ENCODE data around the gene VEGFB.

Gene VEGFB

DNA sequence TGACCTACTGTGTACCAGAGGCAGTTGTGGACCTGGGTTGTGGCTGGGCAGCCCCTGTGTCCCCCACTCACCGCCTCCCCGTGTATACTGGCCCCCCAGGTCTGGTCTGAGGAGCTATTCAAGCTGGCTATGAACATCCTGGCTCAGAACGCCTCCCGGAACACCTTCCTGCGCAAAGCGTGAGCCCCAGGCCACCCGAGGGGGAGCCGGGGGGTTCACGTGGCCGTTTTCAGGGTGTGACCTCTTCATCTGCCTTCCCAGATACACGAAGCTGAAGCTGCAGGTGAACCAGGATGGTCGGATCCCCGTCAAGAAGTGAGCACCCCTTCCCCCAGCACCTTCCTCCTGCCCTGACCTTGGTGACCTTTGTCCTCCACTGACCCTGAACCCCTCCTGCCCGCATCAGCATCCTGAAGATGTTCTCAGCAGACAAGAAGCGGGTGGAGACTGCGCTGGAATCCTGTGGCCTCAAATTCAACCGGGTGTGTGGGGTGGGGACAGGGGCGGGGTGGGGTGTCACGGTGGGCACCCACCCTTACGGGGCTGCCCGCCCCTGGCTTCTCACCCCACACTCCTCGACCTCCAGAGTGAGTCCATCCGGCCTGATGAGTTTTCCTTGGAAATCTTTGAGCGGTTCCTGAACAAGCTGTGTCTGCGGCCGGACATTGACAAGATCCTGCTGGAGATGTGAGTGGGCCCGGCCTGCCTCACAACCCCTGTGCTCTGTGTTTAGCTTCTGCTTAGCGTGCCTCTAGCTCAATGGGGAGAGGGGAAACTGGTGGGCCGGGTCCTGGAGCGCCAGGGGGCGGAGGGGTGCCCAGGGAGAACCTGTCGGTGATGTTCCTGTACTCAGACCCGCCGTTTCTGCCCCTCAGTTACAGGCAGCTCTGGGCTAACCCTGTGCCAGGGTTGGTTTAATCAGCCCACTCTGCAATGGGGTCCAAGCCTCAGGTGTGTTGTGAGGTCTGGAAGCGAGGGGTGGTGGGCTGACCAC, 21.0 kb downstream of the VEGFB start:
- Histone ChIP-seq H3K4me3 (ENCODE audit: low read length) (no peak overlapping the region), H3K27me3 (ENCODE audit: insufficient read depth, low read length) (no peaks in the 10 kb centered on the region), H3K9me3 (ENCODE audit: insufficient read depth, low read depth, low read length) (no peaks in the 10 kb centered on the region), H3K4me1 (ENCODE audit: insufficient read depth, low read length) (peaks cover 9% of the 10 kb centered on the region; the same call in 1 of the 2 replicates), H3K36me3 (ENCODE audit: insufficient read depth, low read length) (peaks cover 55% of the 10 kb centered on the region), H3K27ac (ENCODE audit: low read depth, low read length) (no peak overlapping the region), H3K9ac (ENCODE audit: low read depth, low read length) (no peak overlapping the region)
- WGBS: 95% methylated on average over 35 of the region's 35 CpGs

DNA sequence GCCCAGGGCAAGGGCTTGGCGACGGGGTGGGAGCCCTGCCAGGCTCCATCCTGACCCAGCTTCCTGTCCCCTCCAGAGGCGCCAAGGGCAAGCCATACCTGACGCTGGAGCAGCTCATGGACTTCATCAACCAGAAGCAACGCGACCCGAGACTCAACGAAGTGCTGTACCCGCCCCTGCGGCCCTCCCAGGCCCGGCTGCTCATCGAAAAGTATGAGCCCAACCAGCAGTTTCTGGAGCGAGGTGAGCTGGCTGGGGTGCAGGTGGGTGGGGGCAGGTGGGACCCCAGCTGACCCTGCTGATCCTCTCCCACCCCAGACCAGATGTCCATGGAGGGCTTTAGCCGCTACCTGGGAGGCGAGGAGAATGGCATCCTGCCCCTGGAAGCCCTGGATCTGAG, 21.9 kb downstream of the VEGFB start:
- Histone ChIP-seq H3K27ac (ENCODE audit: low read depth, low read length) (no peak overlapping the region), H3K36me3 (ENCODE audit: insufficient read depth, low read length) (peaks cover 60% of the 10 kb centered on the region), H3K9ac (ENCODE audit: low read depth, low read length) (no peak overlapping the region), H3K4me3 (ENCODE audit: low read length) (no peak overlapping the region), H3K9me3 (ENCODE audit: insufficient read depth, low read depth, low read length) (no peaks in the 10 kb centered on the region), H3K4me1 (ENCODE audit: insufficient read depth, low read length) (0 out of 2 replicates have a peak, but pooled peaks cover 3% of the 10 kb centered on the region), H3K27me3 (ENCODE audit: insufficient read depth, low read length) (no peaks in the 10 kb centered on the region)
- WGBS: 95% methylated on average over 15 of the region's 15 CpGs

DNA sequence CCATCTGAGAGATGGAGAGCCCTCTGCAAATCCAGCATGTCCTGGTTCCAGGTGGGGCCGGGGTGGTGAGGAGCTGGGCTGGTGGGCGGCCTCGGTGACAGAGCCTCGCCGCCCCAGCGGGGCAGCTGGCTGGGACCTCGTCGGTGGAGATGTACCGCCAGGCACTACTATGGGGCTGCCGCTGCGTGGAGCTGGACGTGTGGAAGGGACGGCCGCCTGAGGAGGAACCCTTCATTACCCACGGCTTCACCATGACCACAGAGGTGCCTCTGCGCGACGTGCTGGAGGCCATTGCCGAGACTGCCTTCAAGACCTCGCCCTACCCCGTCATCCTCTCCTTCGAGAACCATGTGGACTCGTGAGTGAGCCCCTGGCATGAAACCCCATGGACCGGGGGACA, 24.0 kb downstream of the VEGFB start:
- H3K9ac ChIP-seq (ENCODE audit: low read depth, low read length): no peak overlapping the region
- no peaks in the 10 kb centered on the region for H3K27me3 ChIP-seq (ENCODE audit: insufficient read depth, low read length)
- no peak overlapping the region for H3K4me3 ChIP-seq (ENCODE audit: low read length)
- no peaks in the 10 kb centered on the region for H3K9me3 ChIP-seq (ENCODE audit: insufficient read depth, low read depth, low read length)
- no peak overlapping the region for H3K27ac ChIP-seq (ENCODE audit: low read depth, low read length)
- H3K36me3 ChIP-seq (ENCODE audit: insufficient read depth, low read length): peaks cover 80% of the 10 kb centered on the region
- 94% methylated on average over 24 of the region's 24 CpGs for WGBS
- peaks cover 2% of the 10 kb centered on the region; the same call in 1 of the 2 replicates for H3K4me1 ChIP-seq (ENCODE audit: insufficient read depth, low read length)

DNA sequence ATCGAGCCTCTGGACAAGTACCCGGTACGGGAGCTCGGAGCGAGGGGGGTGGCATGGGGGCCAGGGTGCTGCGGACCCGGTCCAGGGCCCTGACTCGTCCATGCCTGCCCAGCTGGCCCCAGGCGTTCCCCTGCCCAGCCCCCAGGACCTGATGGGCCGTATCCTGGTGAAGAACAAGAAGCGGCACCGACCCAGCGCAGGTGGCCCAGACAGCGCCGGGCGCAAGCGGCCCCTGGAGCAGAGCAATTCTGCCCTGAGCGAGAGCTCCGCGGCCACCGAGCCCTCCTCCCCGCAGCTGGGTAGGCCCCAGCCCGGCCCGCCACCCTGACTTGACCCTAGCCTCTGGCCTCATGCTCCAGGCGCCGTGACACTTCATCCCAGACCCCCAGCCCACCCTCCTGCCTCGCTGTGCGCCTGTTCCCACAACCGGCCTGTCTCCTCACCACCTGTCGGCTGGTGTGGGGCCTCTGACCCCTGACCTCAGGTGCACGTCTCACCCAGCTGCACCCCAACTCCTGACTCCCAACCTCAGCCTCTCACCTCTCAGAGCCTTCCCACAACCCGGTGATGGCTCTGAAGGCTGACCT, 24.7 kb downstream of the VEGFB start:
- Histone ChIP-seq H3K27ac (ENCODE audit: low read depth, low read length) (no peak overlapping the region), H3K4me3 (ENCODE audit: low read length) (no peak overlapping the region), H3K9me3 (ENCODE audit: insufficient read depth, low read depth, low read length) (no peaks in the 10 kb centered on the region), H3K9ac (ENCODE audit: low read depth, low read length) (no peak overlapping the region), H3K36me3 (ENCODE audit: insufficient read depth, low read length) (peaks cover 86% of the 10 kb centered on the region), H3K27me3 (ENCODE audit: insufficient read depth, low read length) (no peaks in the 10 kb centered on the region), H3K4me1 (ENCODE audit: insufficient read depth, low read length) (peaks cover 4% of the 10 kb centered on the region; the same call in 1 of the 2 replicates)
- 95% methylated on average over 32 of the region's 32 CpGs for WGBS

DNA sequence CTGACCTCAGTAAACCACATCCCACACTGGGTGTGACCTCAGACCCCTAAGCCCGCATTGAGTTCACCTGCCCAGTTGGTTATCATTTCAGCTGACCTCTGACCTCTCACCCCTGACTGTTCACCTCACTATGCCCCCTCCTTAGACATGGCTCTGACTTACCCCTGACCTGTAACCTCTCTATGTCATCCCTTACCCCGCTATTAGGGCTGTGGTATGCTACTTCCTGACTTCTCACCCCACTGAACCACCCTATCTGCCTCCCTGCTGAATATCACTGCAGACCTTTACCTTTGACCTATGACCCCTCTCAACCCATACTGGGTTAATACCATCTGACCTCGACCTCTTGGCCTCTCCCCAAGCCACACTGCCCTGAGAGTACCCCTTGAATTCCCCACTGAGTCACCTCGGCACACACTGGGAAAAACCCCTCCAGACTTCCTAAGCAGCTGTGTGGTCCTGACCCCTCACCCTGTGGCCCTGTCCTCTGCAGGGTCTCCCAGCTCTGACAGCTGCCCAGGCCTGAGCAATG, 25.2 kb downstream of the VEGFB start:
- Histone ChIP-seq H3K27me3 (ENCODE audit: insufficient read depth, low read length) (no peaks in the 10 kb centered on the region), H3K36me3 (ENCODE audit: insufficient read depth, low read length) (peaks cover 92% of the 10 kb centered on the region)
- 93% methylated on average over 4 of the region's 4 CpGs for WGBS

DNA sequence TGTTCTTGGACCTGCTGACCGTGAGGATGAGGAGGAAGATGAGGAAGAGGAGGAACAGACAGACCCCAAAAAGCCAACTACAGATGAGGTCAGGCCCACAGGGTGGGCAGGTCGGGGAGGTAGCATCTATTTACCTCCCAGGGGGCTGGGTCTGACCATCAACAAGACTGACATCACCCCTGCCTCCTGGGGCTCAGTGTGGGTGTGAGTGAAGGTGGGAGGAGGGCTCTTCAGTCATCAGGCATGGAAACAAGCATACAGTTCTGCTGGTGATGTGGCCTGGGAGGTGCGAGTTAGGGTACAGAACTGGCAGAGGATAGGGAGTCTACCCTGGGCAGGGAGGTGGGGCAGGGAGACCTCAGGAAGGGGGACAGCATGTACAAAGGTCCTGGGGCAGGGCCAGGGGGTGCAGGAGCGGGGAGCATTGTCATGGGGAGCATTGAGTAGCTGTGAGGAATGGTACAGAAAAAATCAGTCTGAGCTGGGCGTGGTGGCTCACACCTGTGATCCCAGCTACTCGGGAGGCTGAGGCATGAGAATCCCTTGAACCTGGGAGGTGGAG, 25.8 kb downstream of the VEGFB start:
- 93% methylated on average over 6 of the region's 6 CpGs for WGBS
- H3K27ac ChIP-seq (ENCODE audit: low read depth, low read length): no peak overlapping the region

More for the DNA sequence above, 25.2 kb downstream of the VEGFB start:
- Histone ChIP-seq H3K27ac (ENCODE audit: low read depth, low read length) (no peak overlapping the region), H3K4me1 (ENCODE audit: insufficient read depth, low read length) (peaks cover 4% of the 10 kb centered on the region; the same call in 1 of the 2 replicates), H3K4me3 (ENCODE audit: low read length) (no peak overlapping the region), H3K9me3 (ENCODE audit: insufficient read depth, low read depth, low read length) (no peaks in the 10 kb centered on the region), H3K9ac (ENCODE audit: low read depth, low read length) (no peak overlapping the region)

DNA sequence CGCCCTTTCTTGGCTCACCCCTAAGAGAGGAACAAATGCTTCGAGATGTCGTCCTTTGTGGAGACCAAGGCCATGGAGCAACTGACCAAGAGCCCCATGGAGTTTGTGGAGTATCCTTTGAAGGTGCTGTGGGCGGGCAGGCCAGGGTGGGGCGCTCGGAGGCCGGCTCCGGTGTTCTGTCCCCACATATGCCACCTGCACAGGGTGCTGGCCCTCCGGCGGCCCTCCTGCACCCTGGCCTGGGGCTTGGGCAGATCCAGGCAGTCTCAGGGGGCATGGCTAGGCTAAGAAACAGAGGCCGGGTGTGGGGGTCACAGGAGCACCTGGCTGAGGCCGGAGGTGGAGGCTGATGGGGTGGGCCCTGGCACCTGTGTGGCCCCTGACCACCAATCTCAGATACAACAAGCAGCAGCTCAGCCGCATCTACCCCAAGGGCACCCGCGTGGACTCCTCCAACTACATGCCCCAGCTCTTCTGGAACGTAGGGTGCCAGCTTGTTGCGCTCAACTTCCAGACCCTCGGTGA, 27.2 kb downstream of the VEGFB start:
- WGBS: 97% methylated on average over 18 of the region's 18 CpGs
- Histone ChIP-seq H3K9ac (ENCODE audit: low read depth, low read length) (no peak overlapping the region), H3K36me3 (ENCODE audit: insufficient read depth, low read length) (peaks cover 89% of the 10 kb centered on the region)

More for the DNA sequence above, 25.8 kb downstream of the VEGFB start:
- no peaks in the 10 kb centered on the region for H3K9me3 ChIP-seq (ENCODE audit: insufficient read depth, low read depth, low read length)
- H3K4me3 ChIP-seq (ENCODE audit: low read length): no peak overlapping the region
- H3K4me1 ChIP-seq (ENCODE audit: insufficient read depth, low read length): peaks cover 4% of the 10 kb centered on the region; the same call in 1 of the 2 replicates
- peaks cover 89% of the 10 kb centered on the region for H3K36me3 ChIP-seq (ENCODE audit: insufficient read depth, low read length)
- H3K27me3 ChIP-seq (ENCODE audit: insufficient read depth, low read length): no peaks in the 10 kb centered on the region
- no peak overlapping the region for H3K9ac ChIP-seq (ENCODE audit: low read depth, low read length)

DNA sequence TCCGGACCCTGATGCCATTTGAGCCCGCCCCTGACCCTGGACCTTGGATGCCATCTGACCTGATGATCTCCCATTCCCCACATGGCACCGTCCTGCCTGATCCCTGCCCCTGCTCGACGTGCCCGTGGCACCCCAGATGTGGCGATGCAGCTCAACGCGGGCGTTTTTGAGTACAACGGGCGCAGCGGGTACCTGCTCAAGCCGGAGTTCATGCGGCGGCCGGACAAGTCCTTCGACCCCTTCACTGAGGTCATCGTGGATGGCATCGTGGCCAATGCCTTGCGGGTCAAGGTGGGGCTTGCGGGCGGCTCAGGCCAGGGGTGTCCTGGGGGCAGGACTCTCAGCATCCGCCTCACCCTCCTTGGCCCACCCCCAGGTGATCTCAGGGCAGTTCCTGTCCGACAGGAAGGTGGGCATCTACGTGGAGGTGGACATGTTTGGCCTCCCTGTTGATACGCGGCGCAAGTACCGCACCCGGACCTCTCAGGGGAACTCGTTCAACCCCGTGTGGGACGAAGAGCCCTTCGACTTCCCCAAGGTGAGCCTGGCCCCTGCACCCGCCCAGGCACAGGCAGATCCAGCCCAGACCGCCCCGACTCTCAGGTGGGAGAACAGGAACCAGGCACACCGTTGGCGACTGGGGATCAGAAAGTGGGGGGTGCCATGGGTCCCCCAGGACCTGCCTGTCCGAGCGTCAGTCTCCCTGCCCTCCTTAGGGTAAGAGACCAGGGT, 28.1 kb downstream of the VEGFB start:
- WGBS: 96% methylated on average over 42 of the region's 42 CpGs

More for the DNA sequence above, 27.2 kb downstream of the VEGFB start:
- no peaks in the 10 kb centered on the region for H3K27me3 ChIP-seq (ENCODE audit: insufficient read depth, low read length)
- no peak overlapping the region for H3K27ac ChIP-seq (ENCODE audit: low read depth, low read length)
- H3K4me1 ChIP-seq (ENCODE audit: insufficient read depth, low read length): peaks cover 4% of the 10 kb centered on the region; the same call in 1 of the 2 replicates
- no peak overlapping the region for H3K4me3 ChIP-seq (ENCODE audit: low read length)
- H3K9me3 ChIP-seq (ENCODE audit: insufficient read depth, low read depth, low read length): no peaks in the 10 kb centered on the region

DNA sequence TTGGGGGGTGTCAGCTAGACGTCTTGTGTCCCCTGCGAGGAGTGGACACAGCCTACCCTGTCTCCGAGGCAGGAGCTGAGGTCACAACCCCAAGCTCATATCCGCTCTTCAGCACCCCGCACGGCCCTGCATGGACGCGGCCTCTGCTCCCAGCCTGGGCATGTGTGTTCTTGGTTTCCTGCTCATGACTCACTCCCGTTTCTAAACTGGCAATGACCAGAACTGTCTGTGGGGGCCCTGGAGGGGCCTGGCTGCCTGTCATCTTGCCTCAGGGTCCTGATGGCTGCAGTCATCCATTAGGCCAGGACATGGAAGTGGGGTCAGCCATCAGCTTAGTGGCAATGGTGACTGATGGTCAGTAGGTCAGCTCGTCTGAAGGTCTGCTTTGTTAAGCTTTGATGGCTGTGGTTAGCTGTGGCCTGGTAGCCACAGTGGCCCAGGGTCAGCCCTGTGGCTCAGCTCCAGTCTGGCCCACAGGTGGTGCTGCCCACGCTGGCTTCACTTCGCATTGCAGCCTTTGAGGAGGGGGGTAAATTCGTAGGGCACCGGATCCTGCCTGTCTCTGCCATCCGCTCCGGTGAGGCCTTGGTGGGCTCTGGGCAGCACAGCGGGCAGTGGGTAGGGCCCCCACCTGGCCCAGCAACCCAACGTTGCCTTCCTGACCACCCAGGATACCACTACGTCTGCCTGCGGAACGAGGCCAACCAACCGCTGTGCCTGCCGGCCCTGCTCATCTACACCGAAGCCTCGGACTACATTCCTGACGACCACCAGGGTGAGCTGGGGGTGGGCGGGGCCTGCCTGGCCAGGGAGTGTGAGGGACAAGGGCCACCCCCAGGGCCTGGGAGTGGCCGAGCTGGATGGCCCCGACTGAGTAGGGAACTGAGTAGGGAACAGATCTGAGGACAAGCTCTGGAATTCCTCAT, 28.9 kb downstream of the VEGFB start:
- no peaks in the 10 kb centered on the region for H3K9me3 ChIP-seq (ENCODE audit: insufficient read depth, low read depth, low read length)
- WGBS: 86% methylated on average over 29 of the region's 29 CpGs
- H3K4me1 ChIP-seq (ENCODE audit: insufficient read depth, low read length): peaks cover 4% of the 10 kb centered on the region; the same call in 1 of the 2 replicates
- no peaks in the 10 kb centered on the region for H3K27me3 ChIP-seq (ENCODE audit: insufficient read depth, low read length)
- peaks cover 79% of the 10 kb centered on the region for H3K36me3 ChIP-seq (ENCODE audit: insufficient read depth, low read length)
- no peak overlapping the region for H3K4me3 ChIP-seq (ENCODE audit: low read length)
- H3K27ac ChIP-seq (ENCODE audit: low read depth, low read length): peak overlapping the region; percentile 55
- H3K9ac ChIP-seq (ENCODE audit: low read depth, low read length): no peak overlapping the region; the same call in 1 of the 2 replicates

More for the DNA sequence above, 28.1 kb downstream of the VEGFB start:
- Histone ChIP-seq H3K9me3 (ENCODE audit: insufficient read depth, low read depth, low read length) (no peaks in the 10 kb centered on the region), H3K4me1 (ENCODE audit: insufficient read depth, low read length) (peaks cover 4% of the 10 kb centered on the region; the same call in 1 of the 2 replicates), H3K36me3 (ENCODE audit: insufficient read depth, low read length) (peaks cover 84% of the 10 kb centered on the region), H3K4me3 (ENCODE audit: low read length) (no peak overlapping the region), H3K9ac (ENCODE audit: low read depth, low read length) (no peak overlapping the region), H3K27me3 (ENCODE audit: insufficient read depth, low read length) (no peaks in the 10 kb centered on the region), H3K27ac (ENCODE audit: low read depth, low read length) (no peak overlapping the region)

Data from HUES64 (cell line).